22Rv1 (cell line): ENCODE results near the gene CCDC57.

ENCODE experiments used
- CTCF ChIP-seq: fragments of 450-650 bp; IDR thresholded peaks from 2 replicates; pipeline ENCODE4 v1.5.1; 2017; ENCODE audit warnings: mild to moderate bottlenecking
- ZFX ChIP-seq: fragments of 450-650 bp; IDR thresholded peaks from 2 replicates; pipeline ENCODE4 v1.6.1; 2017; ENCODE audit warnings: antibody characterized with exemption, borderline replicate concordance

- TF ChIP-seq CTCF (no peak), ZFX (no peak)
Observed at GRCh38 chr17:82090549-82091263, 121.9 kb downstream of the CCDC57 start.
